ENCODE measurements around the gene GMDS.

Gene GMDS

GRCh38 chr6:1870932-1871331, 374.5 kb downstream of the GMDS start:
- no peak for FAIRE-seq
- DNase-seq (ENCODE audit: insufficient read length): no peak
- TF ChIP-seq POLR2A (IDR thresholded peaks at IDR 0.05; ENCODE audit: low read depth, low read length): no peak
- no peak for TF ChIP-seq TAF1 (IDR thresholded peaks at IDR 0.05; ENCODE audit: borderline replicate concordance, low read depth, low read length)
- no peak for TF ChIP-seq POLR2AphosphoS5 (IDR thresholded peaks at IDR 0.05; ENCODE audit: low read depth, low read length)

GRCh38 chr6:1870251-1870650, 375.2 kb downstream of the GMDS start:
- no peak for FAIRE-seq
- no peak for DNase-seq (ENCODE audit: insufficient read length)
- TF ChIP-seq POLR2A (IDR thresholded peaks at IDR 0.05; ENCODE audit: low read depth, low read length): no peak
- no peak for TF ChIP-seq TAF1 (IDR thresholded peaks at IDR 0.05; ENCODE audit: borderline replicate concordance, low read depth, low read length)
- no peak for TF ChIP-seq POLR2AphosphoS5 (IDR thresholded peaks at IDR 0.05; ENCODE audit: low read depth, low read length)

GRCh38 chr6:1869769-1870168, 375.6 kb downstream of the GMDS start:
- DNase-seq (ENCODE audit: insufficient read length): no peak
- FAIRE-seq: no peak
- TF ChIP-seq POLR2AphosphoS5 (IDR thresholded peaks at IDR 0.05; ENCODE audit: low read depth, low read length) (no peak), TAF1 (IDR thresholded peaks at IDR 0.05; ENCODE audit: borderline replicate concordance, low read depth, low read length) (no peak), POLR2A (IDR thresholded peaks at IDR 0.05; ENCODE audit: low read depth, low read length) (no peak)

- DNase-seq (ENCODE audit: insufficient read length): no peak
- FAIRE-seq: no peak
Measured at GRCh38 chr6:1869308-1869707, 376.1 kb downstream of the GMDS start.

GRCh38 chr6:1868561-1869261, 376.7 kb downstream of the GMDS start:
- FAIRE-seq: no peak
- peak; percentile 13 for DNase-seq (ENCODE audit: insufficient read length)
- no peak for TF ChIP-seq POLR2A (IDR thresholded peaks at IDR 0.05; ENCODE audit: low read depth, low read length)

More at GRCh38 chr6:1869308-1869707, 376.1 kb downstream of the GMDS start:
- TF ChIP-seq TAF1 (IDR thresholded peaks at IDR 0.05; ENCODE audit: borderline replicate concordance, low read depth, low read length): no peak
- no peak for TF ChIP-seq POLR2AphosphoS5 (IDR thresholded peaks at IDR 0.05; ENCODE audit: low read depth, low read length)
- TF ChIP-seq POLR2A (IDR thresholded peaks at IDR 0.05; ENCODE audit: low read depth, low read length): no peak

GRCh38 chr6:1867197-1867596, 378.2 kb downstream of the GMDS start:
- FAIRE-seq (no peak), DNase-seq (ENCODE audit: insufficient read length) (no peak)
- TF ChIP-seq TAF1 (IDR thresholded peaks at IDR 0.05; ENCODE audit: borderline replicate concordance, low read depth, low read length): no peak
- no peak for TF ChIP-seq POLR2AphosphoS5 (IDR thresholded peaks at IDR 0.05; ENCODE audit: low read depth, low read length)
- no peak for TF ChIP-seq POLR2A (IDR thresholded peaks at IDR 0.05; ENCODE audit: low read depth, low read length)

- DNase-seq (ENCODE audit: insufficient read length) (no peak), FAIRE-seq (no peak)
- no peak for TF ChIP-seq POLR2AphosphoS5 (IDR thresholded peaks at IDR 0.05; ENCODE audit: low read depth, low read length)
- TF ChIP-seq POLR2A (IDR thresholded peaks at IDR 0.05; ENCODE audit: low read depth, low read length): no peak
- no peak for TF ChIP-seq TAF1 (IDR thresholded peaks at IDR 0.05; ENCODE audit: borderline replicate concordance, low read depth, low read length)
Measured at GRCh38 chr6:1865585-1865984, 379.8 kb downstream of the GMDS start.

GRCh38 chr6:1864496-1864895, 380.9 kb downstream of the GMDS start:
- DNase-seq (ENCODE audit: insufficient read length) (no peak), FAIRE-seq (no peak)
- TF ChIP-seq TAF1 (IDR thresholded peaks at IDR 0.05; ENCODE audit: borderline replicate concordance, low read depth, low read length) (no peak), POLR2AphosphoS5 (IDR thresholded peaks at IDR 0.05; ENCODE audit: low read depth, low read length) (no peak), POLR2A (IDR thresholded peaks at IDR 0.05; ENCODE audit: low read depth, low read length) (no peak)

GRCh38 chr6:1862411-1862810, 383.0 kb downstream of the GMDS start:
- no peak for TF ChIP-seq POLR2AphosphoS5 (IDR thresholded peaks at IDR 0.05; ENCODE audit: low read depth, low read length)
- no peak for TF ChIP-seq TAF1 (IDR thresholded peaks at IDR 0.05; ENCODE audit: borderline replicate concordance, low read depth, low read length)
- TF ChIP-seq POLR2A (IDR thresholded peaks at IDR 0.05; ENCODE audit: low read depth, low read length): no peak
- FAIRE-seq (no peak), DNase-seq (ENCODE audit: insufficient read length) (no peak)

GRCh38 chr6:1860756-1861348, 384.6 kb downstream of the GMDS start:
- FAIRE-seq: peak; percentile 84
- no peak for TF ChIP-seq POLR2AphosphoS5 (IDR thresholded peaks at IDR 0.05; ENCODE audit: low read depth, low read length)
- TF ChIP-seq POLR2A (IDR thresholded peaks at IDR 0.05; ENCODE audit: low read depth, low read length): no peak
- no peak for TF ChIP-seq TAF1 (IDR thresholded peaks at IDR 0.05; ENCODE audit: borderline replicate concordance, low read depth, low read length)
- no peak for DNase-seq (ENCODE audit: insufficient read length)

GRCh38 chr6:1858859-1859258, 386.5 kb downstream of the GMDS start:
- no peak for DNase-seq (ENCODE audit: insufficient read length)
- no peak for TF ChIP-seq POLR2A (IDR thresholded peaks at IDR 0.05; ENCODE audit: low read depth, low read length)
- TF ChIP-seq POLR2AphosphoS5 (IDR thresholded peaks at IDR 0.05; ENCODE audit: low read depth, low read length): no peak
- no peak for TF ChIP-seq TAF1 (IDR thresholded peaks at IDR 0.05; ENCODE audit: borderline replicate concordance, low read depth, low read length)
- FAIRE-seq: no peak

GRCh38 chr6:1858196-1858595, 387.2 kb downstream of the GMDS start:
- no peak for DNase-seq (ENCODE audit: insufficient read length)
- TF ChIP-seq POLR2AphosphoS5 (IDR thresholded peaks at IDR 0.05; ENCODE audit: low read depth, low read length) (no peak), TAF1 (IDR thresholded peaks at IDR 0.05; ENCODE audit: borderline replicate concordance, low read depth, low read length) (no peak), POLR2A (IDR thresholded peaks at IDR 0.05; ENCODE audit: low read depth, low read length) (no peak)
- FAIRE-seq: no peak

All from GM12892 (cell line).